Measurements from ENCODE around the gene ZNF490.
"Not testable (repeated sequence)": the region's sequence is repeated elsewhere in the genome, so short reads cannot be mapped to it uniquely, and the experiment has no call there.

ZNF490 gene

GRCh38 chr19:12621253-12622024, 10.8 kb upstream of the ZNF490 start:
- DNase-seq: not testable (repeated sequence)

DNA sequence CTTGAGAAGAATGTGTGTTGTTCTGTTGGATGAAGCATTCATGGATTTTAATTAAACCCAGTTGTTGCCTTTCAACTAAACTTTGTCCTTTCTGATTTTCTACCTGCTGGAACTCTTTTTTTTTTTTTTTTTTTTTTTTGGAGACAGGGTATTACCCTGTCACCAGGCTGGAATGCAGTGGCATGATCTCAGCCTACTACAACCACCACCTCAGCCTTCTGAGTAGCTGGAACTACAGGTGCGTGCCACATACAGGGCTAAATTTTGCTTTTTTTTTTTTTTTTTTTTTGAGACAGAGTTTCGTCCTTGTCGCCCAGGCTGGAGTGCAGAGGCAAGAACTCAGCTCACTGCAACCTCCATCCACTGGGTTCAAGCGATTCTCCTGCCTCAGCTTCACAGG, 7.0 kb upstream of the ZNF490 start:
- DNase-seq: no peak

DNA sequence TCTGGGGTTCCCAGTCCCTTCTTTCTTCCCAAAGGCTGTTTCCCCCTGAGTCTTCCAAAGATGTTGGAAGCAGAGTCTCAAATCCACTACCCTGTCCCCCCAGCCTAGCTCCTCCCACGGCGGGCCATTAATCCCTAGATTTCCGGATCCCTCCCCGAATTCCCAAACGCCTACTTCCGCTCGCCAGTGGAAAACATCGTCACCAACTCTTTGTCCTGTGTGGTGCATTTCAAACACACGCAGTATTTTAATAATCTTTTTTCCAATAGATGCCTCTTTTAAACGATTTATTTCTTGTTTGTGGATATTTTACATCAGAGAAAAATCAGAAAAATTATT, 717 bp upstream of the ZNF490 start:
- DNase-seq: peak; percentile 66

DNA sequence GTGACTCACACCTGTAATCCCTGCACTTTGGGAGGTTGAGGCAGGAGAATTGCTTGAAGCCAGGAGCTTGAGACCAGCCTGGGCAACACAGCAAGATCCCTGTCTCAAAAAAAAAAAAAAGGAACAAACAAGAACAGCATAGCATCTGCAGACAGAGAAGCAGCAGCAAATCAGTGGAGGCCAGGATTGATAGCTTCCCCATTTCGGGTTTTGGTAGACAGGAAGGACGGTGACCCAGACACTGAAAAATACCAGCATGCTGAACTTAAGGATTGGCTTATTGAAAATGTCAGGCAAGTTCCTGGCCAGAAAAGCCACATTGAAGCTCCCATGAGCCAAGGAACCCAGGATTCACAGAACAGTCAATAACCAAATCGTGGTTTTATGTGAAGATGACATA, 3.0 kb downstream of the ZNF490 start:
- DNase-seq: no peak

- DNase-seq: no peak
Observed at GRCh38 chr19:12606796-12607195, 3.8 kb downstream of the ZNF490 start.

DNA sequence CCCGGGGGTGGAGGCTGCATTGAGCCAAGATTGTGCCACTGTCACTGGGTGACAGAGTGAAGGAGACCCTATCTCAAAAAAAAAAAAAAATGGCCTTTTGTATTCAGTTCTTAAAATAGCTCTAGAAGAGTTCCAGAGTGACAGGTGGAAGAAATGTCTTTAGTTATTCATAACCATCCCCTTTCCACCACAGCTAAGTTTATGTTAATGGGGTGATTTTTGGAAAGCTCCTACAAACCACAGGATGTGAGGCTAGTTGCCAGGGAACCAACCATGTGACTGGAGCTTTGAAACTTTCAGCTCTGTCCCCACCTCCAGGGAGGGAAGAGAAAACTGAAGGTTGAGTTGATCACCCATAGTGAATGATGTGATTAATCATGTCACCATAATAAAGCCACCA, 6.9 kb downstream of the ZNF490 start:
- DNase-seq: no peak

- DNase-seq: no peak
Observed at GRCh38 chr19:12597594-12597993, 13.0 kb downstream of the ZNF490 start.

- no peak for DNase-seq
Observed at GRCh38 chr19:12596927-12597548, 13.6 kb downstream of the ZNF490 start.

DNA sequence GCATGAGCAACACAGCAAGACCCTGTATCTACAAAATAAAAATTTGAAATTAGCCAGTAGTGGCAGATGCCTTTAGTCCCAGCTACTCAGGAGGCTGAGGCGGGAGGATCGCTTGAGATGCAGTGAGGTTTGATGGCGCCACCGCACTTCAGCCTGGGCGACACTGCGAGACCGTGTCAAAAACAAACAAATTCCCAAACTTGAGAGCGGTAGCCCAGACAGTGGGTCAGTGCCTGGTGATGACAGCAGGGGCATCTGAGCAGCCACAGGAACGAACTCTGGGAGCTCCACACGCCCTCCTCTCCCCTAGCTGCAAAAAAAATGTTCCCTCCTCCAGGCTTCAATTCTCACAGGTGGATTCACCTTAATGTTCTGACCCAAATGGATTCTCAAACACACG, 14.1 kb downstream of the ZNF490 start:
- DNase-seq: no peak

DNA sequence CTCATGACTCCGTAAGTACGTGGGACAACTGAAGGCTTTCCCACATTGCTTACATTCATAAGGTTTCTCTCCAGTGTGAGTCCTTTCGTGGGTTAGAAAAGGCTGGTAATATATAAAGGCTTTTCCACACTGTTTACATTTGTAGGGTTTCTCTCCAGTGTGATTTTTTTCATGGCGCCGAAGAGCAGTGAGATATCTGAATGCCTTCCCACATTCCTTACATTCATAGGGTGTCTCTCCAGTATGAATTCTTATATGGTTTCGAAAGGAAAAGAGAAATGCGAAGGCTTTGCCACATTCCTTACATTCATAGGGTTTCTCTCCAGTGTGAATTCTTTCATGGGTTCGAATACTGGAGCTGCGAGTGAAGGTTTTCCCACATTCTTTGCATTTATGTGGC, 29.5 kb downstream of the ZNF490 start:
- no peak for DNase-seq

DNA sequence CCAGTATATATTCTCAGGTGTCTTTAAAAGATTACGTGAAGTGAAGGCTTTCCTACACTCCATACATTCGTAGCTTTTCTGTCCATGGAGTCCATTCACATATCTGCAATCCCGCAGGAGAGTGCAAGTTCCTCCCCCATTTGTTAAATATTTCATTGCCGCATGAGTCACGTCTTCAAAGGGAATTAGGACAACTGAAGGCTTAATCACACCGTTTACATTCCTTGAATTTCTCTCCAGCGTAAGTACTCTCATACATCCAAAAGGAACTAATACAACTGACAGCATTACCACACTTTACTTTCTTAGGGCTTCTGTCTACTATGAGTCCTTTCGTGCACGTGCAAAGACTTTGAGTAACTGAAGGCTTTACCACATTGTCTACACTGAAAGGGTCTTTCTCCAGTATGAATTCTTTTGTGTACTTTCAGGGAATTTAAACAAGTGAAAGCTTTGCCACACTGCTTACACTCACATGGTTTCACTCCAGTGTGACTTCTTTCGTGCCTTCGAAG, 30.4 kb downstream of the ZNF490 start:
- DNase-seq: no peak

DNA sequence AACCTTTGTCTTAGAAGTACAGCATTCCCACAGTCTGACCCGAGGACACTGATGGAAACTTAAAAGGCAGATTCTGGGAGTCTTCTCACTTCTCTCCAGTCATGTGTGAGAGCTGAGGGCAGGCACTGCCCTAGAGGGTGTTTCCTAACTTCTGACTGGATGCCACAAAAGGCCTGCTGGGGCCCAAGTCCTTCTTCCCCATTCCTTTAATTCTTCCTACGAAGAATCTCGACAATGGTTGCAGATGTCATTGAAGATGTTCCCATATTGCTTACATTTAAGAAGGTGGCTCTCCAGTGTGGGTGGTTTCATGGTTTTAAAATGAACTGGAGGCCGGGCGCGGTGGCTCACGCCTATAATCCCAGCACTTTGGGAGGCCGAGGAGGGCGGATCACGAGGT, 32.0 kb downstream of the ZNF490 start:
- DNase-seq: no peak

DNA sequence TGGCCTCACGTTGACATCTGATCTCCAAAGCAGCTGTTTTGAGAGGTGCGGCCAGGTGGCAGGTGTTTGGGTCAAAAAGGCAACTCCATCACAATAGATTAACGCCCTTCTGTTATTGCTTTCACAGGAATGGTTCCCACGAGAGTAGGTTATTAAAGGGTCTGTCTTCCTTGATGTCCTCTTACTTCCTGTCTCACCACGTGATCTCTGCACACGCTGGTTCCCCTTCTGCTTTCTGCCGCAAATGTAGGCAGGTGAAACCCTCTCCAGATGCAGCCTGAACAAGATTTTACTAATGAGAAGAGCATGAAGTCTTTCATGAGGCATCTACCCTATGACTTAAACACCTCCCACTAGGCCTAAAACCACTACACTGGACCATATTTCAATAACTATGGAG, 36.6 kb downstream of the ZNF490 start:
- DNase-seq: peak; percentile 95

DNA sequence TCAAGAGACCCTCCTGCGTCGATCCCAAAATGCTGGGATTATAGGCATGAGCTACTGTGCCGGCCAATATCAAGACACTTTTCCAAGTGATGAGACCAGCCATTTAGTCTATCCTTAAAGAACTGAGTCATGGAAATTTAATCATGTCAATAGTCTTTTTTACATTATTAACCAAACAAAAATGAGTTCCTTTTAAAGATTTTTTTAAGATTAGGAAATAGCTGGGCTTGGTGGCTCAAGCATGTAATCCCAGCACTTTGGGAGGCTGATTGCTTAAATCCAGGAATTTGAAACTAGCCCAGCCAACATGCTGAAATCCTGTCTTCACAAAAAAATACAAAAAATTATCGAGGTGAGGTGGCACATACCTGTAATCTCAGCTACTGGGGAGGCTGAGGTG, 42.7 kb downstream of the ZNF490 start:
- no peak for DNase-seq

- not testable (repeated sequence) for DNase-seq
Observed at GRCh38 chr19:12566380-12566779, 44.2 kb downstream of the ZNF490 start.

- DNase-seq: peak; percentile 95
Observed at GRCh38 chr19:12564016-12564664, 46.5 kb downstream of the ZNF490 start.

GRCh38 chr19:12555456-12555930, 55.1 kb downstream of the ZNF490 start:
- DNase-seq: no peak

- DNase-seq: peak; percentile 100
Observed at GRCh38 chr19:12551060-12551832, 59.4 kb downstream of the ZNF490 start, which contains the start of gene ZNF564. Gene ZNF564 (minus strand): TSS chr19:12551482. CDS start chr19:12551332, 150 bp downstream.

DNA sequence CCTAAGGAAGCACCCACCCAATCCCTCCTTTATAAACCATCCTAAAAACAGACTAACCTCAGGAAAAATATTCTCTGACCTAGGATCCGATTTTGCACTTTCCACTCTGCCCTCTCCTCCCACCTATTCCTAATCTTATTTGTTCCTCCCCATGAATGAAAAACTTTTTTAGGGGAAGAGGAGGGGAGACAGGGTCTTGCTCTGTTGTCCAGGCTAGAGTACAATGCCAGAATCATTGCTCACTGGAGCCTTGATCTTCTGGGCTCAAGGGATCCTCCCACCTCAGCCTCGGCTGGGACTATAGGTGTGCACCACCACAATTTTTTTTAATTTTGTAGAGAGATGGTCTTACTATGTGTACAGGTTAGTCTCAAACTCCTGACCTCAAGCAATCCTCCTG, 63.7 kb downstream of the ZNF490 start:
- DNase-seq: no peak

GRCh38 chr19:12546068-12546467, 64.5 kb downstream of the ZNF490 start:
- DNase-seq: no peak

- DNase-seq: no peak
Observed at GRCh38 chr19:12545267-12545666, 65.3 kb downstream of the ZNF490 start.

- DNase-seq: no peak
Observed at GRCh38 chr19:12544401-12544876, 66.2 kb downstream of the ZNF490 start.

GRCh38 chr19:12543855-12544254, 66.8 kb downstream of the ZNF490 start:
- no peak for DNase-seq

All from NCI-H146 (cell line).